GM12864 (cell line): ENCODE data around the gene AMPH.

Source experiments
- DNase-seq: peaks from one replicate; pipeline ENCODE4 v3.0.0-alpha.2; 2011; ENCODE audit warnings: low read depth
- H3K4me3 ChIP-seq: 2 replicates; pipeline ENCODE4 v1.5.1; 2011; ENCODE audit warnings: mild to moderate bottlenecking, low read depth, low read length, control low read depth
- CTCF ChIP-seq: IDR thresholded peaks from 2 replicates; pipeline ENCODE4 v1.5.1; 2011; ENCODE audit warnings: low read depth, mild to moderate bottlenecking, moderate library complexity, low read length, control low read depth, inconsistent platforms; ENCODE audit errors: missing control alignments

Gene AMPH

GRCh38 chr7:38673795-38674194, 42.6 kb upstream of the AMPH start:
- H3K4me3 ChIP-seq, result no peak overlapping the region
- TF ChIP-seq CTCF, result no peak
- no peak for DNase-seq

GRCh38 chr7:38671911-38672905, 41.0 kb upstream of the AMPH start:
- DNase-seq, result no peak
- TF ChIP-seq CTCF, result no peak
- no peak overlapping the region for H3K4me3 ChIP-seq

- no peak overlapping the region for H3K4me3 ChIP-seq
- TF ChIP-seq CTCF, result no peak
- DNase-seq, result no peak
These were observed 38.9 kb upstream of the AMPH start for GRCh38 chr7:38669965-38670520.

GRCh38 chr7:38664972-38665371, 33.8 kb upstream of the AMPH start:
- no peak overlapping the region for H3K4me3 ChIP-seq
- DNase-seq, result no peak
- no peak for TF ChIP-seq CTCF

- no peak overlapping the region for H3K4me3 ChIP-seq
- TF ChIP-seq CTCF, result peak; percentile 83
- peak; percentile 15 for DNase-seq
These were observed 29.4 kb upstream of the AMPH start for GRCh38 chr7:38660427-38661099.

- no peak for DNase-seq
- H3K4me3 ChIP-seq, result no peak overlapping the region
- TF ChIP-seq CTCF, result no peak
These were observed 28.8 kb upstream of the AMPH start for GRCh38 chr7:38659931-38660330.
